RPMI7951 (cell line): Measurements from ENCODE around the gene PILRB. TPM values are rescaled to one million over a fixed set of nuclear protein-coding genes. Genes with fewer than 3 reads are reported as not detected.
"Not testable (repeated sequence)": the region's sequence is repeated elsewhere in the genome, so short reads cannot be mapped to it uniquely, and the experiment has no call there.

Experiments
- DNase-seq: peaks from one replicate; pipeline ENCODE4 v3.0.0-alpha.2; 2012; ENCODE audit warnings: low read depth
- total RNA-seq: library from RNA; depleted of rRNA; stranded (reverse); fragments of >200 nt; shearing (Covaris generic); gene quantifications from 2 replicates; pipeline ENCODE4 v1.2.3, GENCODE V29; 2014

The PILRB gene
- total RNA-seq, 1 experiment from 2014 or later = 7.7 TPM

GRCh38 chr7:100376066-100376465 lies 18.1 kb downstream of the PILRB start:
- DNase-seq = no peak

GRCh38 chr7:100378114-100378755 lies 20.3 kb downstream of the PILRB start:
- DNase-seq = no peak

- DNase-seq = no peak
Measured at GRCh38 chr7:100380196-100380595, 22.3 kb downstream of the PILRB start.

GRCh38 chr7:100381531-100382233 lies 23.8 kb downstream of the PILRB start:
- not testable (repeated sequence) for DNase-seq

DNA sequence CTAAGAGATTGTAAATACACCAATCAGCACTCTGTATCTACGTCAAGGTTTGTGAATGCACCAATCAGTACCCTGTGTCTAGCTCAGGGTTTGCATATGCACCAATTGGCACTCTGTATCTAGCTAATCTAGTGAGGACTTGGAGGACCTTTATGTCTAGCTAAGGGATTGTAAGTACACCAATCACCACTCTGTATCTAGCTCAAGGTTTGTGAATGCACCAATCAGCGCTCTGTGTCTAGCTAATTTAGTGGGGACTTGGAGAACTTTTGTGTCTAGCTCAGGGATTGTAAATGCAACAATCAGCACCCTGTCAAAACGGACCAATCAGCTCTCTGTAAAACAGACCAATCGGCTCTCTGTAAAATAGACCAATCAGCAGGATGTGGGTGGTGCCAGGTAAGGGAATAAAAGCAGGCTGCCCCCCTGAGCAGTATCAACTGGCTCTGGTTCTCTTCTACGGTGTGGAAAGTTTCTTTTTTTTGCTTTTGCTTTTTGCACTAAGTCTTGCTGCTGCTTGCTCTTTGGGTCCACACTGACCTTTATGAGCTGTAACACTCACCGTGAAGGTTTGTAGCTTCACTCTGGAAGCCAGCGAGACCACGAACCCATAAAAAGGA lies 24.4 kb downstream of the PILRB start:
- DNase-seq = not testable (repeated sequence)

DNA sequence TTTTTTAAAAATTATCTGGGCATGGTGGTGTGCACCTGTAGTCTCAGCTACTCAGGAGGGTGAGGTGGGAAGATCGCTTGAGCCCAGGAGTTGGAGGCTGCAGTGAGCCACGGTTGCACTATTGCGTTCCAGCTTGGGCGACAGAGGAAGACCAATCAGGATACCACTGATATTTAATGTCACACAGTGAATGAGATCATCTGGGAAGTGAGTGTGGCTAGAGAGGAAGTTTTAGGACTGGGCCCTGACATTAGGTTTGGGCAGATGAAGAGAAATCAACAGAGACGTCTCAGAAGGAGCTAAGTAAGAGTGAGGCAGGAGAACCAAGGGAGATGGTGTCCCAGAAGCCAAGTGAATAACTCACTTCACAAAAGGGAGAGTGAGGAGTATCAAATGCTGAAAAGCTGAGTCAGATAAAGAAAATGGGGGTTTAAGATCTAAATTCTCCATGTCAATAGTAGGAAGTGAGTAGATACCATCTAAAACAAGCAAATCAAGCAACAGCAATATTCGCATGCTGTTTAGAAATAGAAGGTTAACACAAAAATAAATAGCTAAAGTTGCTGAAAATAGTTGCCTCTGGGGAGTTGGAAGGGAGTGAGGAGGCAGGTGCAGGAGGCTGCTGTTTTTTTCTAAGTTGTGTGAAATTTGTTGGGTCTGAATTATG lies 26.8 kb downstream of the PILRB start:
- DNase-seq = no peak

DNA sequence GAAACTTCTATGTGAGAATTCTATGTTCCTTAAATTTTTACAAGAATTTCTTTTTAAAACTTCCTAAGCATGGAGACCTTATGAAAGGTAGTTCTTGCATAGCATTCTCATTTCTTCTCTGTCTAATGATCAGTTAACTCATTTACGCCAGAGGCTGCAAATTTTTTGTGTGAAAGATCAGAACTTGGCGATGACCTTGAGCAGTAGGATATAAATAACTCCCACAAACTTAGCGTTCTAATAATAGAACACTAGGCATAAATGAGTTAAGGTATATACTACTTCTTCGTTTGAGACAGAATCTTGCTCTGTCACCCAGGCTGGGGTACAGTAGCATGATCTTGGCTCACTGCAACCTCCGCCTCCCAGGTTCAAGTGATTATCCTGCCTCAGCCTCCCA lies 29.0 kb downstream of the PILRB start:
- DNase-seq = no peak

DNA sequence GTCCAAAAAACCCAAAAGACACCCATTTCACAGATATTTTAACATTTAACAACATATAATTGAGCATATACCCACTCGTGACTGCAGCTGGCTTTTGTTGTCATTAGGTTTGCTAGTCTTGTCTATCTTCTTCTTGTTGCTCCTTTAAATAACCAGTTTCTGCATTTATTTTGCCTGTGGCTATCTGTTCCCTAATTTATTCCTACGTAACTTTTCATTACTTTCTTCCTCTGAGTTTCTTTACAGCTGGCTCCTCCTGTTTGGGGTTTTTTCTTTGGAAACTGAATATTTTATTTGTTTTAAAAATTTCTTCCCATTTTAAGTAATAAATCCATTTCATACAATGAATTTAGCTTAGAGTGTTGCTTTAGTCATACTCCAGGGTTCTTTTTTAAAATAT lies 29.8 kb downstream of the PILRB start:
- DNase-seq = no peak

GRCh38 chr7:100389437-100390088 lies 31.6 kb downstream of the PILRB start:
- no peak for DNase-seq

GRCh38 chr7:100390286-100391009 lies 32.5 kb downstream of the PILRB start:
- DNase-seq = no peak

DNA sequence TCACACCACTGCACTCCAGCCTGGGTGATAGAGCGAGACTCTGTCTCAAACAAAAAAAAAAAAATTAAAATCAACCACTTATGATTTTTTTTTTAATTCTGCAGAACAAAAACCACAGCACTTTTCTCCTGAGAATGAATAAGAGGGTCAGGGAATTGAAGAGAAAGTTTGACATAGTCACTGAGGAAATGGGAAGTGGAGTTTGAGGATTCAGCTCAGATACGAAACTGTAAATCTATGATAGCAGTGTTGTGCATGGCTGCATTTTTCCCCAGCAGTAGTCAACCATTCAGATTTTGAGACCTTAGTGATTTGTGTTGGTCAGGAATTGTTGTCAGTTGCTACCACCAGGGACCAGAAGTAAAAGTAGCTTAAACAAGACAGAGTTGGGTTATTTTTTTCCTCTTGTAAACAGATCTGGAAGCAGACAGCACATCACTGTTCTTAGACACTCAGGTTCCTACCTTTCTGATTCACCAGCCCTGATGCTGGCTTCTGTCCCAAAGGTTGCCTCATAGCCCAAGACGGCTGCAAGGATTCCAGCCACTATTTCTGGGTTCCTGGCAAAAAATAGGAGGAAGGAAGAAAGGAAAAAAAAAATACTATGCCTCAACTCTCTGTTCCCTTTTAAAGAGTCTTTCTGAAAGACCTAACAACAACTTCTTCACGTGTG lies 35.5 kb downstream of the PILRB start:
- no peak for DNase-seq

DNA sequence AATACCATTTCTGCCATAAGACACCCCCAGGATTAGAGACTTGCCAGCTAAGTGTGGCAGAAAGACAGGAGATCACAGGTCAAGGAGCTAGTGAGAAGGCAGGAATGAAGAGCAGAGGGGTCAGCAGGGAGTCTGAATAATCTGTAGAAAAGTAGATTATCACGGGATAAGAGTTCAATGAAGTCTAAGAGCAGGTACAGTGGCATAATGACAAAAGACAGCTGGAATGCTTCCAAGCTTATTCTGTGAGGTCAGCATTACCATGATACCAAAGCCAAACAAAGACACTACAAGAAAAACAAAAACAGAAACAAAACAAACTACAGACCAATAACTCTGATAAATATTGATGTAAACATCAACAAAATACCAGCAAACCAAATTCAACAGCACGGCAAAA lies 36.2 kb downstream of the PILRB start:
- no peak for DNase-seq

DNA sequence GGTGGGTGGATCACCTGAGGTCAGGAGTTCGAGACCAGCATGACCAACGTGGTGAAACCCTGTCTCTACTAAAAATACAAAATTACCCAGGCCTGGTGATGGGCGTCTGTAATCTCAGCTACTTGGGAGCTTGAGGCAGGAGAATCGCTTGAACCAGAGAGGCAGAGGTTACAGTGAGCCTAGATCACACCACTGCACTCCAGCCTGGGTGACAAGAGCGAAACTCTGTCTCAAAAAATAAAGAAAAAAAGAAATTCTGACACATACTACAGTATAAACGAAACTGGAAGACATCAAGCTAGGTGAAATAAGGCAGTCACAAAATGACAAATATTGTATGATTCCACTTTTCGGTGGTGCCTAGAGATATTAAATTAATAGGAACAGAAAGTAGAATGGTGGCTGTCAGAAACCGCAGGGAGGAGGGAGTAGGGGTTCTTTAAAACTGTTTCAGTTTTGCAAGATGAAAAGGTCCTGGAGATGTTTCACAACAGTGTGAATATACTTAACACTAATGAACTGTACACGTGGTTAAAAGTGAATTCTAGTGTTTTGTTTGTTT lies 38.6 kb downstream of the PILRB start:
- no peak for DNase-seq

- no peak for DNase-seq
Measured at GRCh38 chr7:100397315-100398081, 39.6 kb downstream of the PILRB start.

- DNase-seq = no peak
Measured at GRCh38 chr7:100398239-100398638, 40.3 kb downstream of the PILRB start.

GRCh38 chr7:100400041-100400440 lies 42.1 kb downstream of the PILRB start:
- no peak for DNase-seq

DNA sequence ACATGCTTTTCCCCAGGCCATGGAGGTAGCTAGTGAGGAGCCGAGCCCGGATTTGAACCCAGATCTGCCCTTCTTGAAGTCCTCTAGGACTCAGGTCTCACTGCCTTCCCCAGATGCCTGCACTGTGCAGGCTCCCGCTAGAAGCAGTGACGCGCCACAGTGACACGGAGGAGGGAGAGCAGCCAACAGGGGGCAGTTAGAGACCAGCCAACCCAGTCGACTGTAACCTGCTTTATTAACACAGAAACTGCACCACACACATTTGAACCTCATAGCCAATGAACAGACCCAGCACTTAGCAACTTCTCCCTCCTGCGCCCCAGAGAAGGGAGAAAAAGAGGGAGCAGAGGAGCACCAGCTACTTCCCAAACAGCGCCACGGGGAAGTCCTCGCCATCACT lies 42.7 kb downstream of the PILRB start:
- DNase-seq = peak; percentile 23

- no peak for DNase-seq
Measured at GRCh38 chr7:100401811-100402210, 43.9 kb downstream of the PILRB start.

GRCh38 chr7:100402241-100402640 lies 44.3 kb downstream of the PILRB start:
- no peak for DNase-seq

- DNase-seq = peak; percentile 28
Measured at GRCh38 chr7:100406767-100407166, 48.9 kb downstream of the PILRB start.
